GM12801 (cell line): ENCODE measurements around the gene TSSK3.

ENCODE experiments used
- TF ChIP-seq, protein P1 (sequence below): IDR thresholded peaks from one replicate; pipeline ENCODE4 v1.5.1; 2011; ENCODE audit warnings: control low read depth; ENCODE audit not compliant: insufficient read length; ENCODE audit errors: extremely low read depth

Gene TSSK3

DNA sequence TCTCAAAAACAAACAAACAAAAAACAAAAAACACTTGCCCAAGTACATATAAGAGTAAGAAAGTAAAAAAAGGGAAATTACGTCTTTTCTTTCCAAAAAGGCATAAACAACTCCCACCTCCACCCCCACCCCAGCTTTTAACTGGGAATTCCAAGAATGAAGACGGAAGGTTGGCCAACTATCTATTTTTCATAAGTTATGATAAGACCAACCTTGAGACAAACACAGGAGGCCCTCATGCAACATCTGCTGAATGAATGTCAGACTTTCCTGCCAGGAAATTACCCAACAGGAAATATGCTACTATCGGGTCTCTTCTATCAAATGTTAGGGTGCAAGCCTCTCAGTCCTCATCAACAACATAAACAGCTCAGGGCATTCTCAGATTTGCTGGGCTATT is 30.0 kb downstream of the TSSK3 start:
- TF ChIP-seq, protein P1, sequence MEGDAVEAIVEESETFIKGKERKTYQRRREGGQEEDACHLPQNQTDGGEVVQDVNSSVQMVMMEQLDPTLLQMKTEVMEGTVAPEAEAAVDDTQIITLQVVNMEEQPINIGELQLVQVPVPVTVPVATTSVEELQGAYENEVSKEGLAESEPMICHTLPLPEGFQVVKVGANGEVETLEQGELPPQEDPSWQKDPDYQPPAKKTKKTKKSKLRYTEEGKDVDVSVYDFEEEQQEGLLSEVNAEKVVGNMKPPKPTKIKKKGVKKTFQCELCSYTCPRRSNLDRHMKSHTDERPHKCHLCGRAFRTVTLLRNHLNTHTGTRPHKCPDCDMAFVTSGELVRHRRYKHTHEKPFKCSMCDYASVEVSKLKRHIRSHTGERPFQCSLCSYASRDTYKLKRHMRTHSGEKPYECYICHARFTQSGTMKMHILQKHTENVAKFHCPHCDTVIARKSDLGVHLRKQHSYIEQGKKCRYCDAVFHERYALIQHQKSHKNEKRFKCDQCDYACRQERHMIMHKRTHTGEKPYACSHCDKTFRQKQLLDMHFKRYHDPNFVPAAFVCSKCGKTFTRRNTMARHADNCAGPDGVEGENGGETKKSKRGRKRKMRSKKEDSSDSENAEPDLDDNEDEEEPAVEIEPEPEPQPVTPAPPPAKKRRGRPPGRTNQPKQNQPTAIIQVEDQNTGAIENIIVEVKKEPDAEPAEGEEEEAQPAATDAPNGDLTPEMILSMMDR, result no peak

DNA sequence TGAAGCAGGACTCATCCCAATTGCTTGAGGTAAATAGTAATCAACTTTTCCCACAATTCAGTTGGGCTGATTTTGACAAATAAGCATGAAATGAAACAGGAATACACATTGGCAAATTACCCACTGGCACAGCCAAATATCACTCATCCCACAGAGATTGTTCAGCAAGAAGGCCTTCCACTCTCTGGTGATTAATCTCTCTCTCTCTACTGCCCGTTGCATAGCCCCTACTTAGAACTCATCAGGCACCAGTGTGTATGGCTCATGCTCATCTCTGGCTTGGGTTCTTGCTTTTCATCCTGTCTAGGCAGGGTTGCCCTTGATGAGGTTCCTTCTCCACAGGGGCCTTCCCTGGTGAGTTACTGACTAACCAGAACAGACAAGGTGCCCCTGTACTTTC is 30.8 kb downstream of the TSSK3 start:
- TF ChIP-seq, protein P1, result no peak

DNA sequence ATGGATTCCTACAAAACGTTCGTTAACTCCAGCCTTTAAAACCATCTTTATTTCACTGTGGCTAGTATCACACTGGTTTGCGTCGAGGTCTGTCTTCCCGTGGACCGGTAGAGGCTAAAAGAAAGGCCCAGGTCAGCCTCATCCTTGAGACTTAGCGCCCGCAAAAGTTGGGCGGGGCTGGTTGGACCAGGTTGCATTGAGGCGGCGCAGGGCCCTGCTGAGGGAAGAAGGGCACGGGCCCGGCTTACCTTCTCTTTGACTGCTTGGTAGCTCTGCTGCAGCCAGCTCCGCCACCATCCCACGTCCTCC is 31.4 kb downstream of the TSSK3 start:
- TF ChIP-seq, protein P1, result no peak

DNA sequence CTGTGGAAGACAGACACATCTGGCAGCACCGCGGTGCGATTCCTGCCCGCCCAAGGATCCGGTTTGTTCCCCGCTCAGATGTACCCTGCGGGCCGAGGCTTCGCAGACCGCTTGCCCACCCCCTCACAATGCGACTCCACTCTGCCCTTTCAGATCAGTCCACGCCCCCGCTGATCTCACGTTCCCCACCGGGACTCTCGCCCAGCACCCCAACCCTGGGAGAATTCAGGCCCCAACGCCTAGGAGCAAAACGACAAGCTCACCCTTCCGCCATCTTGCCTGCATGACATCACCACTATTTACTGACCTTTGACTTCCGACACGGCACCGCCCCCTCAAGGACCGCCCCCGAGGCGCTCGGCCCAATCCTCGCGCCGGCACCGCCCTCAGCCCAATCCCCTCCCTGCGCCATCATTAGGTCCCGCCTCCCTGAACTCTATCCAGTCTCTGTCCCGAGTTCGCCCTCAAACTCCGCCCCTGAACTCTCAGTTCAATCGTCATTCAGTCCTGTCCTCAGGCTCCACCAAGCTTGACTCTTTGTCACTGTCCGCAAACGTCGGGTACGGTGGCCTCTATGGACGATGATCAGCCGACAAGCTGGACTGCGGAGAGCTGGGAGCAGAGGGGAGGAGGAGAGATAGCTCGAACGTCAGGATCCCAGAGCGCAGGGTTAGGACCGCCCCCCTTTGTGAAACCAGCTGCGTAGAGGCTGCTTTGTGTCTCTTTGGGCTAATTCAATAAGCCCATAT is 32.0 kb downstream of the TSSK3 start, which contains the start of gene BSDC1:
Gene BSDC1, minus strand, starts transcription at position 301 of the 749 bp plus-strand sequence. Its CDS starts 27 bp downstream, at position 274.
- TF ChIP-seq, protein P1, result no peak

DNA sequence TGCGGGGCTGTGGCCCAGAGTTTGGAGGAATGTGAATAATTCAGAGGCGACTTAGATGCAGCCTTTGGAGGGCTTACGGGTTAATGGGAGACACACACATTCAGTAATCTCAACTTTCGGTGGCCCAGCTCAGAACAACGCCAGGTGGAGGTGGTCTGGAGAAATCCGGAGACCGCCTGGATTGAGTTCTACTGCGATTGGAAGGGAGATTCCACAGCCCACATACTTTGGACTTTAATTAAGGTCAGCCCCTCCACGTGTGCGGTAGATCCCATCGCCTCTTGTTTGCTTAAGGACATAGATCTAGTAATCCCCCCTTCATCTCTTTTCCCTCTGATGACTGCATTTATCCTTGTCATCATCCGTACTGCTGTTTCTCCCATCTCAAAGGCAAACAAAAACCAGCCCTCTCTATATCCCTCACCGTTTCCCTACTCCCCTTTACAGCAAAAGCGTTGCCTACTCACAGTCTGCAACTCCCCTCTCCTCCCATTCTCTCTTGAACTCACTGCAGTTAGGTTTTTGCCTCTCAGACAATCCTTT is 32.6 kb downstream of the TSSK3 start:
- TF ChIP-seq, protein P1, result no peak

GRCh38 chr1:32398401-32398800 is 36.1 kb downstream of the TSSK3 start:
- TF ChIP-seq, protein P1, result no peak

GRCh38 chr1:32399843-32400242 is 37.5 kb downstream of the TSSK3 start:
- TF ChIP-seq, protein P1, result no peak
